Adrenal gland (tissue), 5 donors: ENCODE data around the gene TBC1D22A.

Experiments used
- POLR2A ChIP-seq, 2 donors: fragments of 450-650 bp; IDR thresholded peaks; one replicate each; pipeline ENCODE4 v1.6.1; 2017; ENCODE audit warnings: antibody characterized with exemption in 2 of 2, mild to moderate bottlenecking in 2 of 2, moderate library complexity in 1 of 2
- TF ChIP-seq, protein P1 (sequence below), 6 experiments: fragments of 450-650 bp in 4 of 6; fragments of 200-600 bp in 2 of 6; sonication (generic) in 1 of 6; IDR thresholded peaks; 1 replicate in 5 of 6; 2 replicates in 1 of 6; pipeline versions ENCODE4 v1.5.1 to v1.8.0; 2016 to 2021; ENCODE audit warnings: antibody characterized with exemption in 6 of 6, mild to moderate bottlenecking in 2 of 6, moderate library complexity in 1 of 6
- donor health status: DM: no; HTN: no; CAD: no.

DNA sequence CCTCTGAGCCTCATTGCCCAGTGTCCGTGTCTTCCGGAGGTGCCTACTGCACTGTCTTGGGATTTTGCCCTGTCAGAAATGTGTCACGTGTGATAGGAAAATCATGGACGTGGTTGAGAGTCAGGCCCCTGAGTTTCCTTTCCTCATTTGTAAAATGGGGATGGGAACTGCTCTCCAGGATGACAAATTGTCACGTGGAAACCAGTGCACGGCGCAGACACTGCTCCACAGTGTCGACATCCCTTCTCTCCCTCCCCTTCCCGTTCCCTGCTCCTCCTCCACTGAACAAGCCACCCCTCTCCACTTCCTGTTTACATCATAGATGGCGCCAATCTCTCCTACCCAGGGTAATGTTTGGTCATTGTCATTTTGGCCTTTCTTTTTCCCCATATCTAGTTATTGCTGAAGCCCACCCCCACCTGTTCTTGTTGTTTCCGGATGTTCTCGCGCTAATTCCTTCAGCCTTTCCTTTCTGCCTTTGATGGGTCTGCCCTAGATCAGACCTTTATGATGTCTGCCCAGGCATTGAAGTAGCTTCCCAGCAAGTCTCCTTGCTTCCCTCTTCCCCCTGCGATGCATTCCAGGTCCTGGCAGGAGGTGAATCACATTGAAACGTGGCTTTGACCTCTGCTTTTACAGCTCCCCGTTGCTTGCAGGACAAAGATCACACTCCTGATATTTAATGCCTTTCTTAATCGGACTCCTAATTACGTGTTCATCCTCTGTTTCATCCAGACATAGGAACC, 91.8 kb downstream of the TBC1D22A start:
- TF ChIP-seq, protein P1, sequence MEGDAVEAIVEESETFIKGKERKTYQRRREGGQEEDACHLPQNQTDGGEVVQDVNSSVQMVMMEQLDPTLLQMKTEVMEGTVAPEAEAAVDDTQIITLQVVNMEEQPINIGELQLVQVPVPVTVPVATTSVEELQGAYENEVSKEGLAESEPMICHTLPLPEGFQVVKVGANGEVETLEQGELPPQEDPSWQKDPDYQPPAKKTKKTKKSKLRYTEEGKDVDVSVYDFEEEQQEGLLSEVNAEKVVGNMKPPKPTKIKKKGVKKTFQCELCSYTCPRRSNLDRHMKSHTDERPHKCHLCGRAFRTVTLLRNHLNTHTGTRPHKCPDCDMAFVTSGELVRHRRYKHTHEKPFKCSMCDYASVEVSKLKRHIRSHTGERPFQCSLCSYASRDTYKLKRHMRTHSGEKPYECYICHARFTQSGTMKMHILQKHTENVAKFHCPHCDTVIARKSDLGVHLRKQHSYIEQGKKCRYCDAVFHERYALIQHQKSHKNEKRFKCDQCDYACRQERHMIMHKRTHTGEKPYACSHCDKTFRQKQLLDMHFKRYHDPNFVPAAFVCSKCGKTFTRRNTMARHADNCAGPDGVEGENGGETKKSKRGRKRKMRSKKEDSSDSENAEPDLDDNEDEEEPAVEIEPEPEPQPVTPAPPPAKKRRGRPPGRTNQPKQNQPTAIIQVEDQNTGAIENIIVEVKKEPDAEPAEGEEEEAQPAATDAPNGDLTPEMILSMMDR (IDR thresholded peaks at IDR 0.05) = no peak
- TF ChIP-seq POLR2A (IDR thresholded peaks at IDR 0.05) = no peak
